H9 (cell line): ENCODE data around the gene C7orf25. TPM values are rescaled to one million over a fixed set of nuclear protein-coding genes. Genes with fewer than 3 reads are reported as not detected.
A peak's percentile ranks its signal among the peaks of the same experiment; 100 is the strongest.

Experiments used
- DNase-seq: peaks from one replicate; pipeline ENCODE4 v3.0.0-alpha.2; 2017
- H2AFZ ChIP-seq: one replicate; pipeline ENCODE4 v1.6.1; 2013; ENCODE audit warnings: mild to moderate bottlenecking, low read length, control low read depth, moderate library complexity
- H2AK5ac ChIP-seq: 2 replicates; pipeline ENCODE4 v1.6.1; 2013; ENCODE audit warnings: low read length, control low read depth, mixed read lengths; ENCODE audit not compliant: insufficient read length
- H2BK120ac ChIP-seq: one replicate; pipeline ENCODE4 v1.6.1; 2013; ENCODE audit warnings: low read depth, mild to moderate bottlenecking, low read length, control low read depth, inconsistent platforms; ENCODE audit not compliant: poor library complexity, severe bottlenecking
- H2BK12ac ChIP-seq: 2 replicates; pipeline ENCODE4 v1.6.1; 2013; ENCODE audit warnings: low read length, control low read depth, mixed read lengths, low read depth; ENCODE audit not compliant: insufficient read length
- H2BK15ac ChIP-seq: 2 replicates; pipeline ENCODE4 v1.6.1; 2013; ENCODE audit warnings: low read depth, low read length, control low read depth
- H2BK20ac ChIP-seq: one replicate; pipeline ENCODE4 v1.6.1; 2013; ENCODE audit warnings: low read depth, mild to moderate bottlenecking, low read length, control low read depth, inconsistent platforms; ENCODE audit not compliant: poor library complexity, severe bottlenecking
- H2BK5ac ChIP-seq: 2 replicates; pipeline ENCODE4 v1.6.1; 2013; ENCODE audit warnings: low read length, control low read depth, mixed read lengths; ENCODE audit not compliant: insufficient read length
- H3K14ac ChIP-seq: 2 replicates; pipeline ENCODE4 v1.6.1; 2013; ENCODE audit warnings: low read length, control low read depth; ENCODE audit not compliant: insufficient read depth
- H3K18ac ChIP-seq: 2 replicates; pipeline ENCODE4 v1.6.1; 2013; ENCODE audit warnings: low read depth, mild to moderate bottlenecking, mixed read lengths, low read length, control low read depth; ENCODE audit not compliant: insufficient read length
- H3K23ac ChIP-seq: 2 replicates; pipeline ENCODE4 v1.6.1; 2013; ENCODE audit warnings: low read length, control low read depth, mixed read lengths, low read depth; ENCODE audit not compliant: insufficient read length
- H3K23me2 ChIP-seq: 2 replicates; pipeline ENCODE4 v1.6.1; 2013; ENCODE audit warnings: low read depth, mild to moderate bottlenecking, mixed read lengths, low read length, control low read depth; ENCODE audit not compliant: insufficient read length, poor library complexity, severe bottlenecking
- H3K27ac ChIP-seq: 2 replicates; pipeline ENCODE4 v1.5.1; 2013; ENCODE audit warnings: low read length, control low read depth, mixed read lengths, low read depth; ENCODE audit not compliant: insufficient read length
- H3K27me3 ChIP-seq: 2 replicates; pipeline ENCODE4 v1.6.1; 2013; ENCODE audit warnings: low read length, control low read depth, inconsistent platforms; ENCODE audit not compliant: insufficient read depth
- H3K4ac ChIP-seq: 2 replicates; pipeline ENCODE4 v1.6.1; 2013; ENCODE audit warnings: low read depth, mild to moderate bottlenecking, control low read depth, inconsistent platforms, low read length, moderate library complexity
- H3K4me1 ChIP-seq: 2 replicates; pipeline ENCODE4 v1.6.1; 2013; ENCODE audit warnings: low read length, control low read depth, inconsistent platforms; ENCODE audit not compliant: insufficient read depth
- H3K4me2 ChIP-seq: 2 replicates; pipeline ENCODE4 v1.6.1; 2013; ENCODE audit warnings: low read length, control low read depth, mixed read lengths; ENCODE audit not compliant: insufficient read length, insufficient read depth
- H3K56ac ChIP-seq: 2 replicates; pipeline ENCODE4 v1.6.1; 2013; ENCODE audit warnings: low read depth, mild to moderate bottlenecking, mixed read lengths, low read length, control low read depth; ENCODE audit not compliant: insufficient read length
- H3K79me1 ChIP-seq: 2 replicates; pipeline ENCODE4 v1.6.1; 2013; ENCODE audit warnings: low read depth, mild to moderate bottlenecking, moderate library complexity, low read length, control low read depth, inconsistent platforms; ENCODE audit not compliant: insufficient read depth, poor library complexity, severe bottlenecking
- H3K79me2 ChIP-seq: 2 replicates; pipeline ENCODE4 v1.6.1; 2013; ENCODE audit warnings: low read length, control low read depth, inconsistent platforms; ENCODE audit not compliant: insufficient read depth
- H3K9ac ChIP-seq: 2 replicates; pipeline ENCODE4 v1.6.1; 2013; ENCODE audit warnings: low read length, control low read depth, mixed read lengths; ENCODE audit not compliant: insufficient read length; ENCODE audit errors: extremely low read depth
- H3K9me3 ChIP-seq: one replicate; pipeline ENCODE4 v1.6.1; 2013; ENCODE audit warnings: low read depth, low read length, inconsistent platforms; ENCODE audit not compliant: control insufficient read depth
- H3T11ph ChIP-seq: one replicate; pipeline ENCODE4 v1.6.1; 2013; ENCODE audit warnings: mild to moderate bottlenecking, low read length, control low read depth, inconsistent platforms
- H4K20me1 ChIP-seq: one replicate; pipeline ENCODE4 v1.6.1; 2013; ENCODE audit not compliant: control insufficient read depth, insufficient read length, insufficient read depth
- H4K5ac ChIP-seq: 2 replicates; pipeline ENCODE4 v1.6.1; 2013; ENCODE audit warnings: low read depth, mild to moderate bottlenecking, mixed read lengths, low read length, control low read depth; ENCODE audit not compliant: insufficient read length
- H4K8ac ChIP-seq: replicated peaks from 2 replicates; pipeline ENCODE4 v1.6.1; 2013; ENCODE audit warnings: low read length, control low read depth, mixed read lengths, low read depth; ENCODE audit not compliant: insufficient read length
- H4K91ac ChIP-seq: 2 replicates; pipeline ENCODE4 v1.6.1; 2013; ENCODE audit warnings: low read depth, mild to moderate bottlenecking, moderate library complexity, mixed read lengths, low read length, control low read depth; ENCODE audit not compliant: insufficient read length
- H3K27ac Mint-ChIP-seq, 3 experiments: 2 replicates in 2 of 3; 3 replicates in 1 of 3; pipeline ENCODE4 v1.8.0; 2020 to 2021; ENCODE audit warnings: mixed read lengths in 3 of 3, mild to moderate bottlenecking in 1 of 3, moderate library complexity in 1 of 3
- H3K27me3 Mint-ChIP-seq: 2 replicates; pipeline ENCODE4 v1.8.0; 2021; ENCODE audit warnings: low read depth, mild to moderate bottlenecking, moderate library complexity, mixed read lengths
- H3K36me3 Mint-ChIP-seq, 3 experiments: 2 replicates in 2 of 3; 3 replicates in 1 of 3; pipeline ENCODE4 v1.8.0; 2020 to 2021; ENCODE audit warnings: low read depth in 3 of 3, mixed read lengths in 3 of 3; ENCODE audit not compliant: insufficient read depth in 1 of 3
- H3K4me1 Mint-ChIP-seq, 2 experiments: 2 replicates each; pipeline ENCODE4 v1.8.0; 2020; ENCODE audit warnings: mixed read lengths in 2 of 2
- H3K4me3 Mint-ChIP-seq, 2 experiments: 2 replicates in 1 of 2; 3 replicates in 1 of 2; pipeline ENCODE4 v1.8.0; 2020 to 2021; ENCODE audit warnings: mild to moderate bottlenecking in 2 of 2, mixed read lengths in 2 of 2, moderate library complexity in 1 of 2
- H3K9me3 Mint-ChIP-seq, 2 experiments: 2 replicates in 1 of 2; 3 replicates in 1 of 2; pipeline ENCODE4 v1.8.0; 2020; ENCODE audit warnings: mild to moderate bottlenecking in 2 of 2, mixed read lengths in 2 of 2, moderate library complexity in 1 of 2
- CTCF ChIP-seq: fragments of 200-600 bp; sonication (generic); conservative IDR thresholded peaks from 3 replicates; pipeline ENCODE4 v1.8.0; 2021; ENCODE audit warnings: antibody characterized with exemption, mild to moderate bottlenecking
- WGBS: extraction: QIAGEN DNeasy Blood & Tissue Kit; methylation state at CpG from one replicate; pipeline ENCODE4 v1.1.7; 2013; ENCODE audit warnings: missing lambda C conversion rate, low lambda C conversion rate, mixed read lengths; ENCODE audit not compliant: insufficient read length; ENCODE audit errors: extremely low coverage; 5-methylcytosine and 5-hydroxymethylcytosine counted together
- total RNA-seq: library from RNA; stranded (reverse); gene quantifications from 2 replicates; pipeline ENCODE4 v1.2.1, GENCODE V29; 2021

Gene C7orf25
- total RNA-seq, 1 experiment from 2014 or later, result 3.8 TPM

- H3K4me1 Mint-ChIP-seq, result peaks cover 23 to 39% of the 10 kb centered on the region in 2 experiments
- no peak overlapping the region for H3K9ac ChIP-seq
- TF ChIP-seq CTCF, result no peak
- peak overlapping the region; percentile 35 for H2BK12ac ChIP-seq
- H3K27me3 Mint-ChIP-seq, result no peaks in the 10 kb centered on the region; the same call in none of the 2 replicates
- no peak overlapping the region for H3K27ac Mint-ChIP-seq
- no peak overlapping the region for H4K5ac ChIP-seq
- H3K23ac ChIP-seq, result no peak overlapping the region
- no peak overlapping the region for H3K4me2 ChIP-seq
- no peak overlapping the region for H3T11ph ChIP-seq
- DNase-seq, result no peak
- no peak overlapping the region for H2BK120ac ChIP-seq
- peaks cover 6 to 27% (median 15%) of the 10 kb centered on the region in 3 experiments for H3K36me3 Mint-ChIP-seq
- no peak overlapping the region for H4K8ac ChIP-seq
- no peaks in the 10 kb centered on the region; the same call in 1 of the 2 replicates for H3K4me1 ChIP-seq
- H4K91ac ChIP-seq, result peak overlapping the region; percentile 45
- H2AFZ ChIP-seq, result no peak overlapping the region
- H2BK5ac ChIP-seq, result no peak overlapping the region
- no peaks in the 10 kb centered on the region for H3K79me1 ChIP-seq
- peaks cover 15 to 23% of the 10 kb centered on the region in 2 experiments for H3K9me3 Mint-ChIP-seq
- H3K14ac ChIP-seq, result no peak overlapping the region
- H2AK5ac ChIP-seq, result no peak overlapping the region
- no peak overlapping the region for H3K4ac ChIP-seq
- no peak overlapping the region for H2BK15ac ChIP-seq
- H3K23me2 ChIP-seq, result no peaks in the 10 kb centered on the region
- no peak overlapping the region for H3K18ac ChIP-seq
- no peak overlapping the region for H3K4me3 Mint-ChIP-seq
- WGBS, result no CpG with 5 or more reads among the region's 2 CpGs
- H2BK20ac ChIP-seq, result no peak overlapping the region
- no peaks in the 10 kb centered on the region for H3K9me3 ChIP-seq
- no peak overlapping the region for H3K27ac ChIP-seq
- no peak overlapping the region for H3K56ac ChIP-seq
- no peaks in the 10 kb centered on the region for H3K27me3 ChIP-seq
- no peaks in the 10 kb centered on the region for H3K79me2 ChIP-seq
- no peaks in the 10 kb centered on the region for H4K20me1 ChIP-seq
These were observed 34.0 kb downstream of the C7orf25 start for GRCh38 chr7:42877862-42878261.
